Activated CD8-positive, alpha-beta memory T cell treated with anti-CD3 and anti-CD28 coated beads for 1 hour (primary cell): ENCODE measurements around the gene KIF18B.

Experiments used
- DNase-seq, 2 donors: peaks; one replicate each; pipeline ENCODE4 v3.0.0-alpha.2; 2020; ENCODE audit warnings: low read depth in 1 of 2; ENCODE audit errors: extremely low read depth in 1 of 2

Gene KIF18B

GRCh38 chr17:44947461-44948314 is at the start of gene KIF18B:
TSS of gene KIF18B (minus strand) at chr17:44947773. CDS start at chr17:44936344, 11,429 bp downstream.
- peak; percentile 68 to 70 for DNase-seq

GRCh38 chr17:44996304-44996703 is 48.7 kb upstream of the KIF18B start:
- no peak for DNase-seq

- DNase-seq = no peak
Measured at GRCh38 chr17:44995436-44996001, 47.9 kb upstream of the KIF18B start.

GRCh38 chr17:44992242-44992939 is 44.8 kb upstream of the KIF18B start:
- no peak for DNase-seq

GRCh38 chr17:44990994-44991393 is 43.4 kb upstream of the KIF18B start:
- DNase-seq = no peak

GRCh38 chr17:44989552-44990138 is 42.1 kb upstream of the KIF18B start:
- no peak for DNase-seq

GRCh38 chr17:44988044-44988942 is 40.7 kb upstream of the KIF18B start:
- no peak for DNase-seq

GRCh38 chr17:44983563-44983962 is 36.0 kb upstream of the KIF18B start:
- no peak for DNase-seq

GRCh38 chr17:44982113-44982702 is 34.6 kb upstream of the KIF18B start:
- DNase-seq = no peak

GRCh38 chr17:44981221-44981968 is 33.8 kb upstream of the KIF18B start:
- no peak for DNase-seq

- no peak for DNase-seq
Measured at GRCh38 chr17:44979426-44979995, 31.9 kb upstream of the KIF18B start.

GRCh38 chr17:44978807-44979206 is 31.2 kb upstream of the KIF18B start:
- no peak for DNase-seq

GRCh38 chr17:44977814-44978550 is 30.4 kb upstream of the KIF18B start:
- DNase-seq = no peak

GRCh38 chr17:44977065-44977464 is 29.5 kb upstream of the KIF18B start:
- DNase-seq = no peak

- DNase-seq = no peak
Measured at GRCh38 chr17:44976206-44976605, 28.6 kb upstream of the KIF18B start.

- DNase-seq = no peak
Measured at GRCh38 chr17:44972953-44973352, 25.4 kb upstream of the KIF18B start.

- DNase-seq = no peak
Measured at GRCh38 chr17:44971776-44972483, 24.4 kb upstream of the KIF18B start.
